OCI-LY1 (cell line): ENCODE results near the gene PLCB2.

ENCODE experiments used
- H2AFZ ChIP-seq: fragments of 200-600 bp; sonication (generic), shearing (Covaris generic); 2 replicates; pipeline ENCODE4 v1.6.0; 2014; ENCODE audit warnings: antibody characterized with exemption, mild to moderate bottlenecking, low read length
- H3F3A ChIP-seq: fragments of 200-600 bp; sonication (generic), shearing (Covaris generic); 2 replicates; pipeline ENCODE4 v1.6.0; 2014; ENCODE audit warnings: mild to moderate bottlenecking, antibody characterized with exemption, low read length, moderate library complexity; ENCODE audit not compliant: insufficient read depth
- H3K27ac ChIP-seq: fragments of 200-600 bp; sonication (generic); 2 replicates; pipeline ENCODE4 v1.5.1; 2014; ENCODE audit warnings: low read length, mixed run types, mild to moderate bottlenecking, low read depth; ENCODE audit not compliant: poor library complexity, severe bottlenecking
- H3K27me3 ChIP-seq: fragments of 200-600 bp; sonication (generic); 2 replicates; pipeline ENCODE4 v1.6.0; 2014; ENCODE audit warnings: antibody characterized with exemption, mild to moderate bottlenecking, low read length, moderate library complexity; ENCODE audit not compliant: insufficient read depth
- H3K36me3 ChIP-seq: fragments of 200-600 bp; sonication (generic); 2 replicates; pipeline ENCODE4 v1.6.1; 2014; ENCODE audit warnings: mild to moderate bottlenecking, antibody characterized with exemption, low read length, moderate library complexity, mixed read lengths; ENCODE audit not compliant: insufficient read depth
- H3K4me1 ChIP-seq: fragments of 200-600 bp; sonication (generic); 2 replicates; pipeline ENCODE4 v1.5.1; 2014; ENCODE audit warnings: mild to moderate bottlenecking, low read length, moderate library complexity; ENCODE audit not compliant: insufficient read depth, severe bottlenecking
- H3K4me2 ChIP-seq: fragments of 200-600 bp; sonication (generic), shearing (Covaris generic); 2 replicates; pipeline ENCODE4 v1.6.1; 2014; ENCODE audit warnings: low read length
- H3K4me3 ChIP-seq: fragments of 200-600 bp; sonication (generic); 2 replicates; pipeline ENCODE4 v1.5.1; 2014; ENCODE audit warnings: low read length, low read depth, mild to moderate bottlenecking, mixed read lengths; ENCODE audit not compliant: poor library complexity, severe bottlenecking
- H3K79me2 ChIP-seq: fragments of 200-600 bp; shearing (Covaris generic); 2 replicates; pipeline ENCODE4 v1.6.1; 2016; ENCODE audit warnings: mixed run types, low read length, mixed read lengths; ENCODE audit not compliant: insufficient read depth
- H3K9ac ChIP-seq: fragments of 200-600 bp; sonication (generic), shearing (Covaris generic); 2 replicates; pipeline ENCODE4 v1.6.1; 2014; ENCODE audit warnings: mild to moderate bottlenecking, low read length, mixed read lengths
- H3K9me2 ChIP-seq: fragments of 200-600 bp; sonication (generic), shearing (Covaris generic); 2 replicates; pipeline ENCODE4 v1.6.1; 2014; ENCODE audit warnings: low read depth, mild to moderate bottlenecking, low read length, mixed read lengths
- H3K9me3 ChIP-seq: fragments of 200-600 bp; shearing (Covaris generic); 2 replicates; pipeline ENCODE4 v1.6.1; 2014; ENCODE audit warnings: low read length, mixed read lengths
- H4K20me1 ChIP-seq: fragments of 200-600 bp; sonication (generic), shearing (Covaris generic); 2 replicates; pipeline ENCODE4 v1.6.0; 2016; ENCODE audit warnings: mild to moderate bottlenecking, low read length; ENCODE audit not compliant: insufficient read depth
- EZH2 ChIP-seq: fragments of 200-600 bp; sonication (generic), shearing (Covaris generic); IDR thresholded peaks from 2 replicates; pipeline ENCODE4 v1.8.0; 2017; ENCODE audit warnings: borderline replicate concordance, mixed run types, mild to moderate bottlenecking, antibody characterized with exemption, low read length, moderate library complexity, mixed read lengths
- TF ChIP-seq, protein P1 (sequence below): fragments of 200-600 bp; sonication (generic), shearing (Covaris generic); IDR thresholded peaks from 2 replicates; pipeline ENCODE4 v1.5.1; 2017; ENCODE audit warnings: mild to moderate bottlenecking, antibody characterized with exemption, low read length, moderate library complexity, mixed read lengths

The PLCB2 gene

DNA sequence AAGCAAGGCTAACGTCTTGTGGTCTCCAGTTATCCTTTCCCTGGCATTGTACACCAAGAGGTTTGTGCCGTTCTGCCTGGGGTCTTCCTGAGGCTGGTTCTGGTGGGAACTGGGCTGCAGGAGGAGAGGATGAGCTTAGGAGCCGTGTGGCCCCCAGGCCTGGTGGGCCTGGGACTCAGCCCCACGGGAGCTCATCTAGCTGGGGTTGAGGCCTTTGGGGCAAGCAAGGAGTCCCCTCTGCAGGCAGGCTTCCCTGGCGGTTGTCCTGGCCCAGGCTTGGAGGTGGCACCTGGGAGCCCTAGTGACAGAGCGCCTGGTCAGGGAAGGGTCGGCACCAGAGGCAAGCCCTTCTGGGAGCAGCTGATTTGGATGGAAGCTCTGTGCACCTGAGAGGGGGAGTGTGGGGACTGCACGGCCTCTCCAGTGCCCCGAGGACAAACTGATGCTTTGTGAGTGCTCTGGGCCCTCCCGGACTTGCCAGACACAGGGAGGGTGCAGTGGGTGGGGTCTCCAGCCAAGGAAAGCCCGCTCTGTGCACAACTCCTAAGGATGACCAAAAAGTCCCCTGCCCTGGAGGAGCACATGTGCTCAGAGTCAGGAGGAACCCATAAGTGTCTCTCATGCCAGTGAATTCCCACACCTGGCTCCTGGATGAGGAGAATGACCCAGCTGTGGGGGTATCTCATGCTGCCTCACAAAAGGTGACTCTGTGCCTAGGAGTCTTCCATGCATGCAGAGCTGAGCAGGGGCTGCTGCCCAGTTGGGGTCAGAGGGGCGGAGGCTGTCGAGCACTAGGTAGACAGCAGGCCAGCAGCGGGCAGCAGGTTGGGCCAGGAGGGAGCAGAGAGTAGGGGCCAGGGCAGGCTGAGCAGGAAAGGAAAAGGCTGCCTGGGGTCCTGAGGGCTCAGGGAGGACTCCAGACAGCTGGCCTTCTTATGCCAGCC is 66.2 kb downstream of the PLCB2 start:
- Histone ChIP-seq H3K9me2 (no peaks in the 10 kb centered on the region), H3K4me3 (no peak overlapping the region), H2AFZ (no peak overlapping the region), H3K79me2 (no peaks in the 10 kb centered on the region), H3K9ac (no peak overlapping the region), H3K36me3 (no peaks in the 10 kb centered on the region), H3K9me3 (no peaks in the 10 kb centered on the region), H4K20me1 (no peaks in the 10 kb centered on the region), H3F3A (no peaks in the 10 kb centered on the region), H3K27me3 (no peaks in the 10 kb centered on the region; the same call in 1 of the 2 replicates), H3K4me2 (no peak overlapping the region), H3K4me1 (peaks cover 13% of the 10 kb centered on the region), H3K27ac (no peak overlapping the region)
- TF ChIP-seq EZH2, result no peak
- TF ChIP-seq, protein P1, sequence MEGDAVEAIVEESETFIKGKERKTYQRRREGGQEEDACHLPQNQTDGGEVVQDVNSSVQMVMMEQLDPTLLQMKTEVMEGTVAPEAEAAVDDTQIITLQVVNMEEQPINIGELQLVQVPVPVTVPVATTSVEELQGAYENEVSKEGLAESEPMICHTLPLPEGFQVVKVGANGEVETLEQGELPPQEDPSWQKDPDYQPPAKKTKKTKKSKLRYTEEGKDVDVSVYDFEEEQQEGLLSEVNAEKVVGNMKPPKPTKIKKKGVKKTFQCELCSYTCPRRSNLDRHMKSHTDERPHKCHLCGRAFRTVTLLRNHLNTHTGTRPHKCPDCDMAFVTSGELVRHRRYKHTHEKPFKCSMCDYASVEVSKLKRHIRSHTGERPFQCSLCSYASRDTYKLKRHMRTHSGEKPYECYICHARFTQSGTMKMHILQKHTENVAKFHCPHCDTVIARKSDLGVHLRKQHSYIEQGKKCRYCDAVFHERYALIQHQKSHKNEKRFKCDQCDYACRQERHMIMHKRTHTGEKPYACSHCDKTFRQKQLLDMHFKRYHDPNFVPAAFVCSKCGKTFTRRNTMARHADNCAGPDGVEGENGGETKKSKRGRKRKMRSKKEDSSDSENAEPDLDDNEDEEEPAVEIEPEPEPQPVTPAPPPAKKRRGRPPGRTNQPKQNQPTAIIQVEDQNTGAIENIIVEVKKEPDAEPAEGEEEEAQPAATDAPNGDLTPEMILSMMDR, result no peak

DNA sequence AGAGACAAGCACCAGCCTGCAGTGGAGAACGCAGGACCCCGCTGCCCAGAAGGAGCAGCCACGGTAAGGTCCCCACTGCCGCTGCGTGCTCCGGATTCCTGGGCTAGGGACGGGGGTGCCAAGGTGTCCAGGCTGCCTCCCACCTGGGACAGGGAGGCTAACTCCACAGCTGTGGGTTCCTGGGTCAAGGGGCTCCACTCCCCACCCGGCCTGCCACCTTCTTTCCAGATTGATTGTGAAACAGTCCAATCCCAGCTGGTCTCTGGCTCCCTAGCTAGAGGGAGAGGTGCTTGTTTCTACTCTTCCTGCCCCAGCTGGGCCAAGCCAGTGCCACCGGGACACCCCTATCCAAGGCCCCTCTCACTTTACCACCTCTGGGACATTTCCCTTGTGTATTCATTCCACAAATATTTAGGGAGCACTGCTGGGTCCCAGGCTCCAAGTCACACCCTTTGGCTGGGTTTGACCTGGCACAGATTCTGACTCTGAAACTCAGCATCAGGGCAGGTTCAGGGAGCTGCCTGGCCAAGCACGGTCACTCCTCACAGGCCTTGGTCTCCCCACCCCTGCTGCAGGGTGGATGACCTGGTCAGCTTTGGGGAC is 67.0 kb downstream of the PLCB2 start:
- Histone ChIP-seq H3K27me3 (no peaks in the 10 kb centered on the region; the same call in 1 of the 2 replicates), H3K4me1 (peaks cover 13% of the 10 kb centered on the region), H3K79me2 (no peaks in the 10 kb centered on the region), H3K27ac (no peak overlapping the region), H3K9ac (no peak overlapping the region), H3K36me3 (no peaks in the 10 kb centered on the region), H2AFZ (no peak overlapping the region), H3K9me2 (no peaks in the 10 kb centered on the region), H3K9me3 (no peaks in the 10 kb centered on the region), H3K4me3 (no peak overlapping the region), H3K4me2 (no peak overlapping the region), H3F3A (no peaks in the 10 kb centered on the region), H4K20me1 (no peaks in the 10 kb centered on the region)
- TF ChIP-seq EZH2, result no peak
- TF ChIP-seq, protein P1, result no peak

GRCh38 chr15:40239693-40240618 is 67.8 kb downstream of the PLCB2 start:
- no peak overlapping the region for H3K9ac ChIP-seq
- no peaks in the 10 kb centered on the region for H3K79me2 ChIP-seq
- H3K27me3 ChIP-seq, result no peaks in the 10 kb centered on the region; the same call in 1 of the 2 replicates
- H3F3A ChIP-seq, result 0 out of 2 replicates have a peak, but pooled peaks cover 3% of the 10 kb centered on the region
- H4K20me1 ChIP-seq, result no peaks in the 10 kb centered on the region
- H3K4me1 ChIP-seq, result peaks cover 17% of the 10 kb centered on the region
- no peak overlapping the region for H3K27ac ChIP-seq
- H3K4me2 ChIP-seq, result no peak overlapping the region; the same call in 1 of the 2 replicates
- no peak overlapping the region for H2AFZ ChIP-seq
- no peak for TF ChIP-seq EZH2
- TF ChIP-seq, protein P1, result no peak
- no peaks in the 10 kb centered on the region for H3K9me3 ChIP-seq
- H3K4me3 ChIP-seq, result no peak overlapping the region
- no peaks in the 10 kb centered on the region for H3K36me3 ChIP-seq
- H3K9me2 ChIP-seq, result no peaks in the 10 kb centered on the region
